DOHH2 (cell line): ENCODE results near the gene CFAP46.

Source experiments
- H3F3A ChIP-seq: fragments of 200-600 bp; sonication (generic), shearing (Covaris generic); 2 replicates; pipeline ENCODE4 v1.6.0; 2016; ENCODE audit warnings: antibody characterized with exemption, mild to moderate bottlenecking; ENCODE audit not compliant: control insufficient read depth, insufficient read depth
- H3K27ac ChIP-seq: fragments of 200-600 bp; sonication (generic); 2 replicates; pipeline ENCODE4 v1.5.1; 2014; ENCODE audit warnings: low read depth, mild to moderate bottlenecking, low read length, moderate library complexity
- H3K27me3 ChIP-seq: fragments of 200-600 bp; sonication (generic); 2 replicates; pipeline ENCODE4 v1.6.1; 2014; ENCODE audit warnings: mild to moderate bottlenecking, low read length, mixed read lengths; ENCODE audit not compliant: control insufficient read depth
- H3K36me3 ChIP-seq: fragments of 200-600 bp; sonication (generic); 2 replicates; pipeline ENCODE4 v1.6.1; 2014; ENCODE audit warnings: mild to moderate bottlenecking, low read length, moderate library complexity, mixed read lengths; ENCODE audit not compliant: control insufficient read depth
- H3K4me1 ChIP-seq: fragments of 200-600 bp; sonication (generic); 2 replicates; pipeline ENCODE4 v1.6.1; 2014; ENCODE audit warnings: mild to moderate bottlenecking, low read length, mixed read lengths; ENCODE audit not compliant: control insufficient read depth
- H3K4me2 ChIP-seq: fragments of 200-600 bp; sonication (generic); 2 replicates; pipeline ENCODE4 v1.6.0; 2014; ENCODE audit warnings: mild to moderate bottlenecking, low read length, moderate library complexity
- H3K4me3 ChIP-seq: fragments of 200-600 bp; sonication (generic); 2 replicates; pipeline ENCODE4 v1.5.1; 2014; ENCODE audit warnings: mild to moderate bottlenecking, low read length, mixed read lengths
- H3K79me2 ChIP-seq: fragments of 200-600 bp; sonication (generic); 2 replicates; pipeline ENCODE4 v1.6.1; 2014; ENCODE audit warnings: mild to moderate bottlenecking, low read length, mixed read lengths; ENCODE audit not compliant: control insufficient read depth
- H3K9me2 ChIP-seq: fragments of 200-600 bp; sonication (generic); replicated peaks from 2 replicates; pipeline ENCODE4 v1.6.1; 2014; ENCODE audit warnings: mild to moderate bottlenecking, low read length, mixed read lengths; ENCODE audit not compliant: control insufficient read depth
- H3K9me3 ChIP-seq: fragments of 200-600 bp; sonication (generic); 2 replicates; pipeline ENCODE4 v1.6.1; 2014; ENCODE audit warnings: antibody characterized with exemption, low read length, mixed read lengths; ENCODE audit not compliant: control insufficient read depth, insufficient read depth
- H4K20me1 ChIP-seq: fragments of 200-600 bp; sonication (generic); 2 replicates; pipeline ENCODE4 v1.6.0; 2014; ENCODE audit warnings: low read depth, mild to moderate bottlenecking, antibody characterized with exemption, low read length, moderate library complexity; ENCODE audit not compliant: control insufficient read depth, insufficient read depth
- CTCF ChIP-seq: fragments of 200-600 bp; sonication (generic); IDR thresholded peaks from one replicate; pipeline ENCODE4 v1.5.1; 2014; ENCODE audit warnings: antibody characterized with exemption, mild to moderate bottlenecking, low read depth, low read length; ENCODE audit not compliant: poor library complexity, severe bottlenecking
- EZH2phosphoT487 ChIP-seq: fragments of 200-600 bp; sonication (generic); IDR thresholded peaks from 2 replicates; pipeline ENCODE4 v1.6.1; 2017; ENCODE audit warnings: borderline replicate concordance, mild to moderate bottlenecking, antibody characterized with exemption, low read length, moderate library complexity, mixed read lengths

Gene CFAP46

GRCh38 chr10:132876993-132877431 lies 65.4 kb downstream of the CFAP46 start:
- Histone ChIP-seq H3K27ac (no peak overlapping the region), H3K4me3 (no peak overlapping the region), H3K4me2 (no peak overlapping the region), H3K27me3 (no peaks in the 10 kb centered on the region), H3K9me3 (no peaks in the 10 kb centered on the region), H3K9me2 (no peaks in the 10 kb centered on the region), H3K4me1 (no peaks in the 10 kb centered on the region), H4K20me1 (no peaks in the 10 kb centered on the region), H3K79me2 (no peaks in the 10 kb centered on the region), H3K36me3 (no peaks in the 10 kb centered on the region), H3F3A (no peaks in the 10 kb centered on the region)
- no peak for TF ChIP-seq EZH2phosphoT487
- no peak for TF ChIP-seq CTCF

GRCh38 chr10:132876131-132876860 lies 66.1 kb downstream of the CFAP46 start:
- H3K36me3 ChIP-seq = no peaks in the 10 kb centered on the region
- H3K9me2 ChIP-seq = no peaks in the 10 kb centered on the region
- no peaks in the 10 kb centered on the region for H3K9me3 ChIP-seq
- H3F3A ChIP-seq = no peaks in the 10 kb centered on the region
- H3K27ac ChIP-seq = no peak overlapping the region
- no peaks in the 10 kb centered on the region for H3K27me3 ChIP-seq
- TF ChIP-seq EZH2phosphoT487 (no peak), CTCF (no peak)
- H3K79me2 ChIP-seq = no peaks in the 10 kb centered on the region
- no peak overlapping the region for H3K4me2 ChIP-seq
- no peaks in the 10 kb centered on the region for H3K4me1 ChIP-seq
- no peak overlapping the region for H3K4me3 ChIP-seq
- H4K20me1 ChIP-seq = no peaks in the 10 kb centered on the region

GRCh38 chr10:132875435-132875834 lies 66.9 kb downstream of the CFAP46 start:
- no peaks in the 10 kb centered on the region for H3K4me1 ChIP-seq
- TF ChIP-seq CTCF = no peak
- no peak for TF ChIP-seq EZH2phosphoT487
- H3F3A ChIP-seq = no peaks in the 10 kb centered on the region
- no peaks in the 10 kb centered on the region for H4K20me1 ChIP-seq
- no peaks in the 10 kb centered on the region for H3K9me3 ChIP-seq
- H3K4me3 ChIP-seq = no peak overlapping the region
- H3K27me3 ChIP-seq = no peaks in the 10 kb centered on the region
- H3K79me2 ChIP-seq = no peaks in the 10 kb centered on the region
- H3K27ac ChIP-seq = no peak overlapping the region
- H3K36me3 ChIP-seq = no peaks in the 10 kb centered on the region
- H3K9me2 ChIP-seq = no peaks in the 10 kb centered on the region
- H3K4me2 ChIP-seq = no peak overlapping the region
